Kidney capillary endothelial cell (primary cell): ENCODE data around the gene TPM3.
"Not testable (repeated sequence)": the region's sequence is repeated elsewhere in the genome, so short reads cannot be mapped to it uniquely, and the experiment has no call there.

ENCODE experiments used
- DNase-seq: peaks from one replicate; pipeline ENCODE4 v3.0.0-alpha.2; 2018; ENCODE audit warnings: low spot score

The TPM3 gene

GRCh38 chr1:154166207-154166606, 25.7 kb downstream of the TPM3 start:
- no peak for DNase-seq

- no peak for DNase-seq
Observed at GRCh38 chr1:154159554-154159953, 32.3 kb downstream of the TPM3 start.

DNA sequence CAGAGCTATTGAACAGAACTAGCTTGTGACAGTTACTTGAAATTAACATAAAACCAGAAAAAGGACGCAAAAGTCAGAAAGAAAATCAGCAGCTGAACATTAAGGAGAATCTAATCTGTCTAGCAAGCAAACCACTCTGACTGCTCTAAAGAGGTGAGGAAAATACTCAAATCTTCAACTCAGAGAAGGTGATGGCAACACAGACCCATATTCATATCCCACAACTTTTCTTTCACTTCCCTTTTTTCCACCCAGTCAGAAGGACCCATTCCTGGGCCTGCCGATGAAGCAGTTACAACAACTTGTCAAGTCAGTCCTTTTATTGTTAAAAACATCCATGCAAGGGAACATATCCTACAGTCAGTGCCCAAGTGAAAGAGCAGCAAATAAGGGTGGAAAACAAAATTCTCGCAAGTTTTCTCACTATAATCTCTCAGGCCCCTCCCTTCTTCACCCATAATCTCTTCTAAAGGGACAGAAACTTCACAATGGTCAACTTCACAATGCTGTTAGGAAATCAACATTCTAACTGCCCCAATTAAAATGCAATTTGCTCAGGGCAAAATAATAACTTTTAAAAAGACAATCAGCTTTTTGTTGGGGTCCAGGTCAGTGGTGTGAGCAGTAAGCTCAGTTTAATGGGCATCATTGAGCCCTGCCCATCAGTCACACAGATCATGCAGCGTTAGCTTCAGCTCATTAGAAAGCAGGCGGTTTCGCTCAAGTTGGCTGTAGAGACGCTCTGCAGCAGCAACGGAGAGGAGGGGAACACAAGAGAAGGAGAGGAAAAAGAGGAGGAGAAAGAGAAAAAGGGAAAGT, 33.4 kb downstream of the TPM3 start:
- DNase-seq, result no peak

DNA sequence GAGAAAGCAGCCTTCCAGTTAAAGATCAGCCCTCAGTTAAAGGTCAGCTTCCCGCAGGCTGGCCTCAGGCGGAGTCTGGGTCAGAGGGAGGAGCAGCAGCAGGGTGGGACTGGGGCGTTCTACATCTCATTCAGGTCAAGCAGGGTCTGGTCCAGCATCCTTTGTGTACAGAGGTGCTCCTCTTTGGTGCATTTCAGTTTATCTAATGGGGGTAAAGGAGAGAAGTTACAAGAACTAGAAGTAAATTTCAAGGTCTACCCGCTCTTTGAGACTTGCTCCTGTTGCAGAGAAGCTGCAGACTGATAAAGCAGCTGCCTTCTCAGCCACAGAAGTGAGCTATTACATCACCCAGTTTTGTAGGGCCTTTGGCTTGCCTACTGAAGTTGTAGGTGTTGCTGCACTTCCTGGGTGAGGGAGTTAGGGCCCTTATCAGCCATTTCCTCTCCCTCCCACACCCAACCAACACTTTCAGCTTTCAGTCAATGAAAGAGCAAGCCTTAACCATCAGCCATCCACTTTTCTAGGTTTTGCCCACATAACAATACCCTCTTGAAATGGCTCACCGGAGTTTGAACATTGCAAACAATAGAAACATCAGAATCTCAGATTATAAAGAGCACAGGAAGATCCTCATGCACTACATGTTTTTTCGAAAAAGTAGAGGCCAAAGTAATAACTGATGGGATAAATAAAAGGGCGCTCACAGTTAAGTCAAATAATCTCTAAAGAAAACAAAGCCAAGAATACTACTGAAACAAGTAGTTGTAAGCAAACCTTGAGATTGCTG, 34.2 kb downstream of the TPM3 start:
- no peak for DNase-seq

- DNase-seq, result peak; percentile 37
Observed at GRCh38 chr1:154155251-154155650, 36.6 kb downstream of the TPM3 start.

DNA sequence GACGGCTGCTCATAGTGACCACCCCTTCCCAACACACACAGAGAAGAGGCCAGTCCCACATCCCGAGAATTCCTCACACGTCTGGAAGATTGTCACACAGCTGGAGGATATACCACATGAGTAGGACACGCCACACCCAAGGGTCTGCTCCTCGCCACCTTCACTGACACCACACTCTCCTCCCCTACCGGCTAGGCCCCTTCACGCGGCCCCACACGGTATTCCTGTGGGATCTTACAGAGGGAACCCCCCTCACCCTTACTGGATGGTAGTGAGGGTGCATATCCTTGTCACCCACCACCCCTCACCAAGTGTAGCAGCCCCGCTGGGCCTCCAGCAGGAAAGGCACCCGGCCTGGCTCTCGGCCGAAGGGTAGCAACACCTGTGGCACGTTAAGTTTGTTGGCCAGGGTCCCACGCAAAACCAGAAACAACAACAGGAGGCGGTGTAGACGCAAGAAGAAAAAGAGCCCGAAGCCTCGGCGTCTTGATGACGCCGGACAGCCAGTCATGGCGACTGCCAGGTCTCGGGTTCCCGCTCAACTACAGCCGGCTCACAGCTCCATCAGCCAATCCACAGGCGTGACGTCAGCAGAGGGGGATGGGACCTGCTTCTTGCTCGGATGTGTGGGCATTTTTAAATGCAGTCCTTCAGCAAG, 37.2 kb downstream of the TPM3 start, which contains the start of gene NUP210L:
Gene NUP210L (minus strand): TSS at position 540 of the 658 bp plus-strand sequence.
- DNase-seq, result no peak

GRCh38 chr1:154154053-154154452, 37.8 kb downstream of the TPM3 start:
- DNase-seq, result no peak

DNA sequence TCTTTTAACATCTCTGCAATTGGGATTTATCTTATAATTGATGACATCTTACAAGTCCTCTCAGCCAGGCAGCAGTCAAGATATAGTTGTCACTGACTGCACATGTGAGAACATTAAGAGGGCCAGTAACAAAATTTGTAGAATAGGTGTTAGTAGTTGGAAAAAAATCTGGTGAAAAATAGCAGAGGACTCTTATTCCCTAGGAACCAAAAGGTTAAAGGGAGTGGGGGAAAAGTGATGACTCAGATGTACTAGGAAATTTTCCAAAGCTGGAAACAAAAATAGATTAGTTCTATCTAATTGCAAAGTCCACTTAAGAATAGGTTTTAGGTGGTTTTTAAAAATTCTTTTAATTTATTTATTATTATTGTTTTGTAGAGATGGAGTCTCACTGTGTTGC, 40.6 kb downstream of the TPM3 start:
- DNase-seq, result no peak

GRCh38 chr1:154148807-154149206, 43.1 kb downstream of the TPM3 start:
- no peak for DNase-seq

GRCh38 chr1:154147505-154147904, 44.4 kb downstream of the TPM3 start:
- DNase-seq, result not testable (repeated sequence)

- no peak for DNase-seq
Observed at GRCh38 chr1:154145986-154146385, 45.9 kb downstream of the TPM3 start.

DNA sequence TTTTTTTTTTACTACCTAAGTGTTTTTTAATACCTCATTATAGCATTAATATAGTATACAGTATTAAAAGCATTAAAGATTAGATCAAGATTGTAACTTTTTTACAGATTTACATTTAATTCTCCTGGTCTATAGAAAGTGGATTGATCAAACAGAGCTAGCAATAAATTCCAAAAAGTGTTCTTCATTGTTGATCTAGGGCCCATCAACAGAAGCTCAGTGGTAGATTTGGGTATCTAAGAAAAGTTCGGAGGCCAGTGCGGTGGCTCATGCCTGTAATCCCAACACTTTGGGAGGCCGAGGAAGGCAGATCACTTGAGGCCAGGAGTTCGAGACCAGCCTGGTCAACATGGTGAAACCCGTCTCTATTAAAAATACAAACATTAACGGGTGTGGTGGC, 49.5 kb downstream of the TPM3 start:
- no peak for DNase-seq

DNA sequence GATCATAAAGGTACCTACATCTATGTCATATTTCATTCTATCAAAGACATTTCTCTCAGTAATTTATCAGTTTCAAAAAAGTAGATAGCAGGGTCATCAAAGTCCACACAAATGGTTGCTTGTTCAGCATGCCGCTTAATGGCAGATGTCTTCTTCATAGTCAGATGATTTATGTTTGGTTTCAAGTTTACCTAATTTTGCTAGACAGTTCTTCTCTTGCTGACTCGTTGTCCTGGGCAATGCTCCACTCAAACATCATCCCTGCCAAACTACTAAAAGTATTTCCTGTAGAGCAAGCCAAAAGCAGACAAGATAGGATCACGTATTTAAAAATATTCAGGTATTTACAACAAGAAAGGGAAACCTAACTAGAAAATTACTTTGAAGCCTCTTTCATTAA, 50.7 kb downstream of the TPM3 start:
- no peak for DNase-seq

GRCh38 chr1:154137888-154138287, 54.0 kb downstream of the TPM3 start:
- no peak for DNase-seq

DNA sequence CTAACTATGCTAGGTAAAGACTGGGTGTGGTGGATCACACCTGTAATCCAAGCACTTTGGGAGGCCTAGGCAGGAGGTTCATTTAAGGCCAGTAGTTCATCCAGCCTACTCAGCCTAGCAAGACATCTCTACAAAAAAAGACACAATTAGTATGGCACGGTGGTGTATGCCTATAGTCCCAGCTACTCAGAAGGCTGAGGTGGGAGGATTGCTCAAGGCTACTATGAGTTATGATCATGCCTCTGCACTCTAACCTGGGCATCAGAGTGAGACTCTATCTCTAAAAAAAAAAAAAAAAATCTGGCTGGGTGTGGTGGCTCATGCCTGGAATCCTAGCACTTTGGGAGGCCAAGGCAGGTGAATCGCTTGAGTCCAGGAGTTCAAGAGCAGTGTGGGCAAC, 58.6 kb downstream of the TPM3 start:
- no peak for DNase-seq

DNA sequence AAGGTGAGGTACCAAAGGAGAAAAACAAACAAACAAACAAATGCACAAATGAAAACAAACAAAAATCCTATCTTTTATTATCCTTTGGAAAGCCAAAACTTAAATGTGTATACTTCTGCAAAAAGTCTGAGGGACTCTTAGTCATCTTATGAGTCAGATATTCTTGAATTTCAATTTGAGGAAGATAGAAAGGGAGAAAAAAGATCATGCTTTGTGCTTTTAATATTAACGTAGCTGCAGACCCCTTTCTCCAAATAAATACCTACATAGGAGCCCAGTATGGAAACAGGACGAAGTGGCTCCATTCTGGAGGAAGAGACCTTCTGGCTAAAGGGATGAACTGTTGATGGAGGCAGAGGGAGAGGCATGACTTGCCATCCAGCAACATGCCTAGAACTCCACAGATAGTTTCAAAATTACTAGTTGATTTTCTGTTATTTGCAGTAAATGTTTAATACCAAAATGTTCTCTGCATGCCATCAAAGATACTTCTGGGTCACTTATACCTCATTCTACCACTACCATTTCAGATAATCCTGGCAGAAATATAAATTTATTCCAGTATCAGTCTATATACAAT, 62.4 kb downstream of the TPM3 start:
- no peak for DNase-seq

DNA sequence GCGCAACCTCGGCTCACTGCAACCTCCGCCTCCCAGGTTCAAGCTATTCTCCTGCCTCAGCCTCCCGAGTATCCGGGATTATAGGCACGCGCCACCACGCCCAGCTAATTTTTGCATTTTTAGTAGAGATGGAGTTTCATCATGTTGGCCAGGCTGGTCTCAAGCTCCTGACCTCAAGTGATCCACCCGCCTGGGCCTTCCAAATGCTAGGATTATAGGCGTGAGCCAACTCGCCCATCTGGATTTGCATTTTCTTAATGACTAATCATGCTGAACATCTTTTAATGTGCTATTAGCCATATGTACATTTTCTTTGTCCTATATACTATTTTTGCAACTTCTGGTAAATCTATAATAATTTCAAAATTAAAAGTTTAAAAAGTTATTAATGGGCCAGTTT, 68.7 kb downstream of the TPM3 start:
- DNase-seq, result not testable (repeated sequence)

DNA sequence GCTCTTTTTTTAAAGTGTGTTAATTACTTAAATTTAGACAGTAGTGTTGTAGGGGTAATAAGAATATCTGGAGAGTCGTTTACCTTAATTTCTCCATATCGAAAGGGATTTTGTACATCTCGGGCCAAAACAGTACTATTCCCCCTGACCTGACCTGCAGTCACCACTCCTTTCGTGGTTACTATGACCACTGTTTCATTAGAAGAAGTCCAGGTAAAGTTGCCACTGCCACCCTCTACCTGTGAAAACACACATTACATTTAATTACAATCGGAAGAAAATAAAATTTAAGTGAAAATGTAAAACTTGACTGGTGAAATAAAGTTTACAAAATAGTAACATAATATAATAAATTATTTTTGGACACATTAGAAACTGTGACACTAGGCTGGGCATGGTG, 74.3 kb downstream of the TPM3 start:
- DNase-seq, result no peak

DNA sequence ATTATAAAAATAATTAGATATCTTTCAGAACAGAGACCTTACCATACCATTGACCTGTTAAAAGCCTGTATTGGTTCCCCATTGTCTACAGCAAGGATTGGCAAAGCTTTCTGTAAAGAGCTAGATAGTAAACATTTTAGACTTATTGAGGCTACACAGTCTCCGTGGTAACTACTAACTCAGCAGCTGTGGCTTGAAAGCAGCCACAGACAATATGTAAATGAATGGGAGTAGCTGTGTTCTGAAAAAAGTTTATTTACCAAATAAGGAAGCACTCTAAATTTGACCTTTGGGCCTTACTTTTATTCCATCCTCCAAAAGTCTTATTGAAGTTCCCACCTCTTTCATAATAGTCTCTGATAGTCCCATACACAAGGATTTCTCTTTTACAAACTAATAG, 76.7 kb downstream of the TPM3 start:
- no peak for DNase-seq
